HL-60 (cell line): Measurements from ENCODE around the gene TMX2.

Experiments used
- DNase-seq, 2 experiments: peaks; one replicate each; pipeline ENCODE4 v3.0.0-alpha.2; 2010 to 2020; ENCODE audit warnings: low read depth in 1 of 2, low spot score in 1 of 2
- H3K27ac ChIP-seq: fragments of 250-450 bp; sonication (Bioruptor Pico); replicated peaks from 2 replicates; pipeline ENCODE4 v1.5.1; 2020; ENCODE audit warnings: mild to moderate bottlenecking, moderate library complexity
- H3K27me3 ChIP-seq: fragments of 250-450 bp; sonication (Bioruptor Pico); 2 replicates; pipeline ENCODE4 v1.5.1; 2021; ENCODE audit warnings: mild to moderate bottlenecking, moderate library complexity; ENCODE audit not compliant: insufficient read depth, poor library complexity, severe bottlenecking
- H3K4me3 ChIP-seq: replicated peaks from 2 replicates; pipeline ENCODE4 v1.5.1; 2011; ENCODE audit warnings: mild to moderate bottlenecking, control low read depth, low read length; ENCODE audit not compliant: insufficient read depth
- CTCF ChIP-seq: IDR thresholded peaks from one replicate; pipeline ENCODE4 v1.5.1; 2011; ENCODE audit warnings: low read length, control low read depth, inconsistent platforms; ENCODE audit not compliant: insufficient read depth
- GABPA ChIP-seq: IDR thresholded peaks from 2 replicates; pipeline ENCODE4 v1.6.1; 2012; ENCODE audit warnings: low read depth
- POLR2AphosphoS5 ChIP-seq: IDR thresholded peaks from 2 replicates; pipeline ENCODE4 v1.6.1; 2012; ENCODE audit warnings: low read depth
- REST ChIP-seq: IDR thresholded peaks from 2 replicates; pipeline ENCODE4 v1.6.1; 2012; ENCODE audit warnings: low read depth; ENCODE audit not compliant: insufficient replicate concordance
- SPI1 ChIP-seq: IDR thresholded peaks from 2 replicates; pipeline ENCODE4 v1.6.1; 2012; ENCODE audit warnings: low read depth, mild to moderate bottlenecking, borderline replicate concordance
- long read RNA-seq: library from polyadenylated mRNA; unstranded; transcript quantifications from one replicate; pipeline ENCODE4 v2.0.0, GENCODE V29; 2020

TMX2 gene
- long read RNA-seq, transcript TMX2-206 (6 exons, 829 nt), result minor isoform, 6 of 609 reads
- long read RNA-seq, transcript TMX2-207 (8 exons, 1,697 nt), result minor isoform, 118 of 609 reads
- long read RNA-seq, transcript TMX2-201 (8 exons, 1,631 nt), result major isoform, 344 of 609 reads
- long read RNA-seq, transcript TMX2-202 (7 exons, 1,521 nt), result minor isoform, 38 of 609 reads
- long read RNA-seq, partial matches to known transcripts, result 8 of 609 reads
- long read RNA-seq, other reads (novel, unspliced or antisense), result 95 of 609 reads

- peak; percentile 94 to 97 for DNase-seq
These were observed at the start of gene TMX2 for GRCh38 chr11:57712256-57713150. TMX2 (plus strand) TSS chr11:57712593; CDS start chr11:57712619, 26 bp downstream.

GRCh38 chr11:57662893-57663292, 49.5 kb upstream of the TMX2 start:
- TF ChIP-seq CTCF (no peak), POLR2AphosphoS5 (no peak), SPI1 (no peak), REST (no peak), GABPA (no peak)
- Histone ChIP-seq H3K27me3 (no peaks in the 10 kb centered on the region), H3K4me3 (no peak overlapping the region), H3K27ac (no peak overlapping the region)
- no peak for DNase-seq

More at GRCh38 chr11:57712256-57713150, at the start of gene TMX2:
- TF ChIP-seq REST (peak; percentile 39), POLR2AphosphoS5 (peak; percentile 83), GABPA (peak; percentile 93), SPI1 (no peak)
- no peaks in the 10 kb centered on the region for H3K27me3 ChIP-seq
- H3K27ac ChIP-seq, result peak within 1 kb of the TSS; percentile 90
- peak within 1 kb of the TSS; percentile 97 for H3K4me3 ChIP-seq

GRCh38 chr11:57663975-57664374, 48.4 kb upstream of the TMX2 start:
- no peak for DNase-seq
- TF ChIP-seq CTCF (no peak), SPI1 (no peak), GABPA (no peak), REST (no peak), POLR2AphosphoS5 (no peak)
- H3K27ac ChIP-seq, result no peak overlapping the region
- no peaks in the 10 kb centered on the region for H3K27me3 ChIP-seq
- H3K4me3 ChIP-seq, result no peak overlapping the region
